Medulla oblongata (tissue), 1 donor: ENCODE measurements around the gene VAMP2.

Experiments used
- DNase-seq: peaks from one replicate; pipeline ENCODE4 v3.0.0-alpha.2; 2015; ENCODE audit errors: extremely low spot score

VAMP2 gene

GRCh38 chr17:8162233-8162996 is at the start of gene VAMP2:
VAMP2 (minus strand) TSS chr17:8162948; CDS start chr17:8162879, 69 bp downstream.
- peak; percentile 74 for DNase-seq

GRCh38 chr17:8210761-8211458 is 48.2 kb upstream of the VAMP2 start:
- no peak for DNase-seq

GRCh38 chr17:8209907-8210760 is 47.4 kb upstream of the VAMP2 start, which contains the start of gene AURKB:
AURKB (minus strand) TSS chr17:8210575; CDS start chr17:8210224, 351 bp downstream.
- DNase-seq: peak; percentile 99

DNA sequence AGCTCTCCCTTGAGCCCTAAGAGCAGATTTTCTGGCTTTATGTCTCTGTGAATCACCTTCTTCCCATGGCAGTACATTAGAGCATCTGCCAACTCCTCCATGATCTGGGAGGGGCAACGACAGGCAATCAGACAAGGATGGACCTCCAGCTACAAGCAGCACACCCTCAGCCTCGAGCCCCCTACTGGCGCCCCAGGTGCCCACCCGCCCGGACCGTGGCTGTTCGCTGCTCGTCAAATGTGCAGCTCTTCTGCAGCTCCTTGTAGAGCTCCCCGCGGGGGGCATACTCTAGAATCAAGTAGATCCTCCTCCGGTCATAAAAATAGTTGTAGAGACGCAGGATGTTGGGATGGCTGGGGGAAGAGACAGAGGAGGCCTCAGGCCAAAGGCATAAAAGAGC is 43.8 kb upstream of the VAMP2 start:
- DNase-seq: no peak

DNA sequence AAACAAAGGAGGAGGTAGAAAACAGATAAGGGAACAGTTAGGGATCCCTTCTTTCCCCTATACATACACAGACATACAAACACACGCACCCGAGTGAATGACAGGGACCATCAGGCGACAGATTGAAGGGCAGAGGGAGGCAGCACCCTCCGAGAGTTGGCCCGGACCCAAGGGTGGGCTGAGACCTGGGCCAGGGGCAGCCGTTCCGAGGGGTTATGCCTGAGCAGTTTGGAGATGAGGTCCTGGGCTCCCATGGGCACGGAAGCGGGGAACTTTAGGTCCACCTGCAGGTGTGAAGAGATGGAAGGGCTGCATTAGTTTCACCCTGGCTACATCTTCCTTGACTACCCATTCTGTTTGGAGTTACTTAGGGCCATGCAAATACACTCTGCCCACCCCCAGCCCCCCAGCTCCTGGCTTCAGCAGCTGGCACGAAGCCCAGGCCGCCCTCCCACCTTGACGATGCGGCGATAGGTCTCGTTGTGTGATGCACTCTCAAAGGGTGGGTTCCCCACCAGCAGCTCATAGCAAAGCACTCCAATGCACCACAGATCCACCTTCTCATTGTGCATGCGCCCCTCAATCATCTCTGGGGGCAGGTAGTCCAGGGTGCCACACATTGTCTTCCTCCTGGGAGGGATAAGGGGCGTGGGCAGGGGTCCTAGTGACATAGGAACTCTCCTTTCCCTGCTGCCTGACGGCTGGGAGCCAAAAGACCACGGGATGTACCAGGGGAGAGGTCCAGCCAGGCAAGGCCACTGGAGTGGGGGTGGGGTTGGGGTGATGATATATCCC is 42.2 kb upstream of the VAMP2 start:
- DNase-seq: no peak

DNA sequence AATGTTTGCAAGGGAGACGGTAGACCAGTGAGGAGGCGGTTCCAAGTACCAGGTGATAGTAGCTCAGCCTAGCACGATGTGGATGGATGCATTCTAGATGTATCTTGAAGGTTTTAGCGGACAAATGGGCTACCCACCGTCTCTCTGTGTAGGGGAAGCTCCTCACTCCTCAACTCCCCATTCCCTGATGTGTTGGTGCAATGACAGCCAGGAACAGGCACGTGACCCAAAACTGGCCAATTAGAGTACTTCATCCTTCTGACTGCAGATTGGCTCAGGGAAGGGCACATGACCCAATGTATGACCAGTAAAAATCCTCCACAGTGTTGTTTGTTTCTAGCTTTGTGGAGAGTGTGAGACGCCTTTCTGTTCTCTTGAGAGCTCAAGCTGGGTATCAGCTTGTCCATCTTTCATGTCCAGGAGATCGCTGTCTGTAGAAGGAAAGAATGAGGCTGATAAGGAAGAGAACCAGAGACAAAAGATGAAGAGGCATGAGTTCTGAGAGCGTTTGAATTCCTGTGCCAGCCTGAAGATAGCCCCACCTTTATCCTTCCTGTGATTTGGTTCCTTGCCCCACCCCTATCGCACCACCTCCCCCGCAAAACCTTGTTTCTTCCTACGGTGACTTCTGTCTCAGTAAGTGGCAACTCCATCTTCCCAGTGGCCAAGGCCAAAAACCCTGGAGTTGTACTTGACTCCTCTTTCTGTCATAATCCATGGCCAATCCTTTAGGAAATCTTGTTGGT is 29.5 kb upstream of the VAMP2 start:
- DNase-seq: peak; percentile 100

DNA sequence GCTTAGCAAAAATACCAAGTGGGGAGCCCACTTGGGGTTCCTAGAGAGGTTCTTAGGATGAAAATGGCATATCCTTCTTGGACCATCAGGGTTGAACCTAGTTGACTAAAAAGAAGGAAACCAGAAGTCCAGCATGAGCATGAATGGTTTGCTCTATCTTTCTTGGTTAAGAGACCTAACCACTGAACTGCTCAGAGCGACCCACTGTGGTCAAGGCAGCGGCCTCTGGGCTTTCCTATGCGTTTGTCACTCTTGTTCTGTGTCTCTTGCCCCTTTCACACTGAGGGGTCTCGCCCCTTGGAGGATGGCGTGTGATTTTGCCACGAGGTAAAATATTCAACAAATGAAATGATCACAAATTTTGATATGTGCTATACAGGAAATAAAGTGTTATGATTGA is 27.8 kb upstream of the VAMP2 start:
- no peak for DNase-seq

DNA sequence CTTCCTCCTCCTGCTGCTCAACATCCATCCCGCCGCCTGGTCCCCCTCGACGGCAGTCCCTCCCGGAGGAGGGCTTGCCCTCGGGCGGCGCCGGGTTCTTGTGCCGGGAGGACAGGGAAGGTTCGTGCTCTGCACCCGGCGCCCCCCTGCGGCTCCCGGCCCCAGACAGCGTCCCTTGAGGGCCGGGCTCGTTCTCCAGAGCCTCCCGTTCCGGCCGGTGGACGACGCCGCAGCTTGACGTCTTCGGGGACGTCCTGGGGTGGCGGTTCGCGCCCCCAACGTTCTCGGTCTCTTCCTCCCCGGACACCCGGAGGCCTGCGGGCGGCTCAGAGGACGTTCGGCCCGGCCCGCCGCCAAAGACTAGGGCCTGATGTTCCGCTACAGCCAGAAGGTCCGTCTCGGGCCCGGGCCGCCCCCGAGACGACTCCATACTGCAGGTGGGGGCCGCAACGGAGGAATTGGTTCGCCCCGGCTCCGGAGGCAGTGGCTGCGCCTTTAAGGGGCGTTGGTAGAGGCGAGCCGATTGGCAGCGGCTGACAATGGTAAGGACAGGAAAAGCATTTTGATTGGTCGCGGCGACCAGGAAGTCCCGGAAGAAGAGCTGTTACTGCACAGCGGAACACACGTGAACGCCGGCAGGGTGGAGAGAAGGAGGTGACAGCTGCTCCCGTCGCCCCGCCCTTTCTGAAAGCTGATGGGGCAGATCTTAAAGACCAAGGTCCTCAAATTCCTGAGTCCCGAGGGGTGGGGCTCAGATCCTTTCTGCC is 27.1 kb upstream of the VAMP2 start, which contains the start of gene BORCS6:
Gene BORCS6, minus strand, starts transcription at position 470 of the 767 bp plus-strand sequence. Its CDS starts 40 bp downstream, at position 430.
- DNase-seq: peak; percentile 99

DNA sequence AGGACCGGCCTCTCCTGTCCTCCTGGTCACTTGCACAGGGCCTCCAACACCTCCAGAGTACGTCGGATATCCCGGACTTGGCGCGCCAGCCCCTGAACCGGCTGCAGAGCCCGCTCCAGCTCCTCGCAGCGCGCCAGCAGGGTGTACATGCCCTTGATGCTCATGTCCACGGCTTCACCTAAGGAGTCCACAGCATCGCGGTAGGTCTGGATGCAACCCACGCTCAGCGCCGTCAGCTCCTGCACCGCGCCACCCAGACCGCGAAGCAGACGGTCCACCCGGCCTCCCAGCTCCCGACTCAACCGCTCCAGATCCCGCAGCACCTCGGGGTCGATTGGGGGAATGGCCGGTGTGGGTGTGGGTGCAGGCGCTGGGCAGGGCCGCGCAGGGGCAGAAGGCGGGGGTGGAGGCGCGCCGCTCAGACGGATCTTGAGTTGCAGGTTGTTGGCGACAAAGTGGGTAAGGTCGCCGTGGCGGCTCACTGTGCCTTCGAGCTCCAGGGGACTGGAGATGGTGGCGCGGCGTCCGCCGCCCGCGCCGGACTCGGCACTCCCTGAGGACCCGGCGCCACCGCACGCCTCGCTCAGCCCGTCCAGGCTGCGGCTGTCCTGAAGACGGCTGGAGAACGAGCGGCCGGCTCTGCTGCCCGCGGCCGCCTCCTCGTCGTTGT is 26.4 kb upstream of the VAMP2 start:
- no peak for DNase-seq

DNA sequence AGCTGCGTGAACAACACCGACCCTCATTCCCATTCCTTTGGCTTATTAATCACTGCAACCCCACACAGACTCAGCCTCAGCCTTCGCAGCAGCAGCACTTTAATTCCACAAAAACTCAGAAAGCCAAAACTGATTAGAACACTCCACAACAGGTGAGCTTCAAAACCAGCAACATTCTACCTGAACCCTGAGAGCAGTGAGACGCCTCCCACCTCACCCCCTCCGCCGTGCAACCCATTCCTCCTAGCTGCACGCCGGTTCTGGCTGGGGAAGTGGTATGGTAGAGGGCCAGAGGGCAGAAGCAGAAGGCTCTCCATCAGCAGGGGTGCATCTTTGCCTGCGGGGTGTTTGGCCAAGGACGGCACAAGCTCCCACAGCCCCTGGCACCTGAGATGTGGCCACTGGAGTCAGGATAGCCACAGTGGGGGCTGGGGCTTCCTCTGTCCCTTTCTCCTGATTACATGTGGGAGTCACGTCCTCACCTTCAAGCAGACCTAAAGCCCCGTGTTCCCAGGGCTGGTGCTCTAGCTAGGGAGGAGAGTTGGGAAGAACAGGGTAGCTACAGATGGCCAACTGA is 25.6 kb upstream of the VAMP2 start:
- peak; percentile 43 for DNase-seq

- peak; percentile 95 for DNase-seq
Observed at GRCh38 chr17:8187517-8188262, 24.9 kb upstream of the VAMP2 start.

GRCh38 chr17:8186787-8187516 is 24.2 kb upstream of the VAMP2 start:
- peak; percentile 97 for DNase-seq

- no peak for DNase-seq
Observed at GRCh38 chr17:8186446-8186786, 23.7 kb upstream of the VAMP2 start.

DNA sequence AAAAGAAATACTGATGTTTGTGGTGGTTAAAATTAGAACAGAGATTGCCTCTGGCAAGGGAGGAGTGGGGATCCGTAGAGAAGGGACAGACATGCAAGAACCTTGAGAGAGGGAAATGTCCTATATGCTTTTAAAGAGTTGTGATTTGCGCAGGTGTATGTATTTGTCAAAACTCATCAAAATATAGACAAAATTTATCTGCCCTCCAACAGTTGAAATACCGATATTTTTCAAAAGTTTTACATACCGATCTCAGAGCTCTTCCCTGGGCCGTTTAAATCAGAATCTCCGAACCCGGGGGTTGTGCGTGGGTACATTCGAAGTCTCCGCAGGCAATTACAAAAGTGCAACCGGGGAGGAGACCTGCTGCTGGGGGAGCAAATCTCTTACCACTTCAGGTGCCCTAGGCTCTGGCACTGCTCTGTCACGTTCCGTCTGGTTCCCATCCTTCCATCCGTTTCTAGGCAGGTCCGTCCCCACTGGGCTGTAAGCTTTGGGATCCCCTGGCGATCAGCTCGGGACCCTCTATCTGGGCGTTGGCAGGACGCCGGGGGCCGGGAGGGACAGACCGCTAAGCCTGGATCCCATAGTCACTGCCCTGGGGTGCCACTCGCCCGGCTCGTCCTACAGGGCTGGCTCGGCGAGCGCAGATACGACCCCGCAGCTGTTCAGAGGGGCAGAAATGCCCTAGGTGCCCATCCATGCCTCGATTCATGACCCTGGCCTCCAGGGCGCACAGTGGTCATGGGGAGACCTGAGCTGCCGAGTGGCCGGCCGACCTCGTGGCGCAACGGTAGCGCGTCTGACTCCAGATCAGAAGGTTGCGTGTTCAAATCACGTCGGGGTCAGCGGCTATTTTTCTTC is 23.1 kb upstream of the VAMP2 start:
- DNase-seq: peak; percentile 92

GRCh38 chr17:8176998-8177731 is 14.4 kb upstream of the VAMP2 start:
- DNase-seq: no peak
